Sciatic nerve (tissue), 2 donors: ENCODE results near the gene CACYBP. TPM values are rescaled to one million over a fixed set of nuclear protein-coding genes. Genes with fewer than 3 reads are reported as not detected.

Source experiments
- ATAC-seq: fragments of 200-7000 bp; cut with Tn5 transposase; one replicate; pipeline ENCODE4 v1.9.1; 2020; ENCODE audit warnings: mild to moderate bottlenecking, moderate library complexity
- DNase-seq: peaks from one replicate; pipeline ENCODE4 v3.0.0-alpha.2; 2020; ENCODE audit warnings: low spot score
- intact Hi-C: fragments of 100-400 bp; cut with DNase I; formaldehyde crosslinking; loops from one replicate; pipeline ENCODE4 v1.14.2; 2022
- total RNA-seq: library from RNA; stranded (reverse); fragmentation: NEBNext Ultra II Directional; extraction: Animal tissue kit (Norgen Biotek cat#: 25700); gene quantifications from one replicate; pipeline ENCODE4 v1.2.1, GENCODE V29; 2021
- donor health status: DM: no; HTN: no; CAD: no.
- donor health status: DM: no; HTN: no; CAD: no.

The CACYBP gene
- total RNA-seq, result 82.2 TPM

GRCh38 chr1:174999936-175000696, at the start of gene CACYBP:
Gene CACYBP (plus strand): TSS chr1:174999947. CDS start chr1:175000181, 234 bp downstream.
- DNase-seq (peak; percentile 81), ATAC-seq (peak; percentile 0)
- intact Hi-C loops, result no loop called here

- DNase-seq (no peak), ATAC-seq (peak; percentile 70)
- intact Hi-C loops, result no loop called here
Measured at GRCh38 chr1:174953285-174954072, 46.3 kb upstream of the CACYBP start.

- peak; percentile 80 for ATAC-seq
- intact Hi-C loops, result no loop called here
- no peak for DNase-seq
Measured at GRCh38 chr1:174954073-174954460, 45.7 kb upstream of the CACYBP start.

GRCh38 chr1:174954671-174955669, 44.8 kb upstream of the CACYBP start:
- intact Hi-C loops, result no loop called here
- DNase-seq, result no peak
- no peak for ATAC-seq

GRCh38 chr1:174956086-174956485, 43.7 kb upstream of the CACYBP start:
- intact Hi-C loops, result no loop called here
- ATAC-seq, result no peak
- DNase-seq, result no peak

GRCh38 chr1:174956976-174957375, 42.8 kb upstream of the CACYBP start:
- no peak for ATAC-seq
- no peak for DNase-seq
- intact Hi-C loops, result no loop called here

GRCh38 chr1:174957829-174958228, 41.9 kb upstream of the CACYBP start:
- ATAC-seq (no peak), DNase-seq (no peak)
- intact Hi-C loops, result no loop called here

- DNase-seq, result no peak
- no peak for ATAC-seq
- intact Hi-C loops, result no loop called here
Measured at GRCh38 chr1:174958396-174958795, 41.4 kb upstream of the CACYBP start.

GRCh38 chr1:174960362-174960761, 39.4 kb upstream of the CACYBP start:
- ATAC-seq (no peak), DNase-seq (no peak)
- intact Hi-C loops, result no loop called here

- ATAC-seq, result no peak
- no peak for DNase-seq
- intact Hi-C loops, result no loop called here
Measured at GRCh38 chr1:174963529-174964125, 36.1 kb upstream of the CACYBP start.

- DNase-seq (no peak), ATAC-seq (peak; percentile 66)
- intact Hi-C loops, result no loop called here
Measured at GRCh38 chr1:174964261-174964971, 35.3 kb upstream of the CACYBP start.

- intact Hi-C loops, result no loop called here
- ATAC-seq (peak; percentile 73), DNase-seq (no peak)
Measured at GRCh38 chr1:174964972-174965361, 34.8 kb upstream of the CACYBP start.

- ATAC-seq, result peak; percentile 69
- peak; percentile 55 for DNase-seq
- intact Hi-C loops, result no loop called here
Measured at GRCh38 chr1:174965362-174966007, 34.3 kb upstream of the CACYBP start.

- intact Hi-C loops, result no loop called here
- no peak for ATAC-seq
- no peak for DNase-seq
Measured at GRCh38 chr1:174966008-174966572, 33.7 kb upstream of the CACYBP start.

- ATAC-seq, result no peak
- intact Hi-C loops, result no loop called here
- DNase-seq, result no peak
Measured at GRCh38 chr1:174967845-174968705, 31.7 kb upstream of the CACYBP start.

GRCh38 chr1:174968750-174969244, 30.9 kb upstream of the CACYBP start:
- no peak for ATAC-seq
- intact Hi-C loops, result no loop called here
- no peak for DNase-seq
